ENCODE results near the gene TTC7B. TPM values are rescaled to one million over a fixed set of nuclear protein-coding genes. Genes with fewer than 3 reads are reported as not detected.

Gene TTC7B
- total and polyA plus RNA-seq, 2 donors (not counting 1 experiment from before 2014, with no cell fraction given): 0.36 to 3.2 TPM

GRCh38 chr14:90616313-90616712, 199.9 kb downstream of the TTC7B start:
- 98% methylated on average over 10 of the region's 10 CpGs for WGBS (ENCODE audit: insufficient coverage)
- intact Hi-C loops (cut with micrococcal nuclease): no loop called here

GRCh38 chr14:90615517-90616060, 200.6 kb downstream of the TTC7B start:
- WGBS (ENCODE audit: insufficient coverage): 95% methylated on average over 5 of the region's 9 CpGs
- no peak overlapping the region for H3K4me2 ChIP-seq (replicated peaks; ENCODE audit: low read depth, low read length, poor library complexity, severe bottlenecking)
- H3K9ac ChIP-seq (ENCODE audit: low read length): no peak overlapping the region

More at GRCh38 chr14:90616313-90616712, 199.9 kb downstream of the TTC7B start:
- ChIA-PET CTCF (no interaction called here), POLR2A (no interaction called here)
- Histone ChIP-seq H3K9me3 (ENCODE audit: control extremely low read depth in 1 of 3, control insufficient read depth in 2 of 3, insufficient read depth in 1 of 3, low read length in 2 of 3) (peaks cover 0 to 4% (median 0%) of the 10 kb centered on the region in 3 donors), H3K27me3 (replicated peaks in 1 of 4; ENCODE audit: control extremely low read depth in 1 of 4, control insufficient read depth in 3 of 4, insufficient read depth in 4 of 4, low read length in 3 of 4) (no peaks in the 10 kb centered on the region), H3K4me2 (replicated peaks; ENCODE audit: low read depth, low read length, poor library complexity, severe bottlenecking) (no peak overlapping the region), H3K4me1 (ENCODE audit: control insufficient read depth in 2 of 2, insufficient read depth in 2 of 2, low read length in 2 of 2) (no peaks in the 10 kb centered on the region), H3K4me3 (ENCODE audit: control extremely low read depth in 1 of 5, extremely low read depth in 1 of 5, insufficient read depth in 1 of 5, low read depth in 2 of 5, low read length in 4 of 5) (no peak overlapping the region), H3K27ac (ENCODE audit: low read length in 2 of 2) (no peak overlapping the region), H3K9ac (ENCODE audit: low read length) (no peak overlapping the region), H2AFZ (ENCODE audit: insufficient read depth, low read depth, low read length, poor library complexity, severe bottlenecking) (no peak overlapping the region), H4K20me1 (ENCODE audit: control insufficient read depth, insufficient read depth, low read length, poor library complexity, severe bottlenecking) (no peaks in the 10 kb centered on the region), H3K79me2 (ENCODE audit: control insufficient read depth, insufficient read depth, low read length) (no peaks in the 10 kb centered on the region), H3K36me3 (replicated peaks in 1 of 2; ENCODE audit: control extremely low read depth in 1 of 2, control insufficient read depth in 1 of 2, extremely low read depth in 1 of 2, insufficient read depth in 2 of 2, low read length in 1 of 2) (no peaks in the 10 kb centered on the region)
- Mint-ChIP-seq H3K4me1 (no peaks in the 10 kb centered on the region), H3K9me3 (ENCODE audit: insufficient read depth) (no peaks in the 10 kb centered on the region), H3K27me3 (peaks cover 6% of the 10 kb centered on the region), H3K27ac (no peak overlapping the region), H3K4me3 (no peak overlapping the region)
- no peak for ATAC-seq (ENCODE audit: low read depth)
- TF ChIP-seq CTCF (IDR thresholded peaks at IDR 0.05) (no peak), EZH2 (IDR thresholded peaks at IDR 0.05; ENCODE audit: borderline replicate concordance, insufficient read depth, low read depth, low read length, poor library complexity, severe bottlenecking) (no peak)
- no peak for DNase-seq

More at GRCh38 chr14:90615517-90616060, 200.6 kb downstream of the TTC7B start:
- Histone ChIP-seq H3K4me1 (ENCODE audit: control insufficient read depth in 2 of 2, insufficient read depth in 2 of 2, low read length in 2 of 2) (no peaks in the 10 kb centered on the region), H3K9me3 (ENCODE audit: control extremely low read depth in 1 of 3, control insufficient read depth in 2 of 3, insufficient read depth in 1 of 3, low read length in 2 of 3) (no peaks in the 10 kb centered on the region), H3K27me3 (replicated peaks in 1 of 4; ENCODE audit: control extremely low read depth in 1 of 4, control insufficient read depth in 3 of 4, insufficient read depth in 4 of 4, low read length in 3 of 4) (no peaks in the 10 kb centered on the region), H3K4me3 (ENCODE audit: control extremely low read depth in 1 of 5, extremely low read depth in 1 of 5, insufficient read depth in 1 of 5, low read depth in 2 of 5, low read length in 4 of 5) (no peak overlapping the region), H3K79me2 (ENCODE audit: control insufficient read depth, insufficient read depth, low read length) (no peaks in the 10 kb centered on the region), H3K27ac (ENCODE audit: low read length in 2 of 2) (no peak overlapping the region), H2AFZ (ENCODE audit: insufficient read depth, low read depth, low read length, poor library complexity, severe bottlenecking) (no peak overlapping the region), H4K20me1 (ENCODE audit: control insufficient read depth, insufficient read depth, low read length, poor library complexity, severe bottlenecking) (no peaks in the 10 kb centered on the region), H3K36me3 (replicated peaks in 1 of 2; ENCODE audit: control extremely low read depth in 1 of 2, control insufficient read depth in 1 of 2, extremely low read depth in 1 of 2, insufficient read depth in 2 of 2, low read length in 1 of 2) (no peaks in the 10 kb centered on the region)
- ATAC-seq (ENCODE audit: low read depth): no peak
- intact Hi-C loops (cut with micrococcal nuclease): no loop called here
- DNase-seq: no peak
- ChIA-PET POLR2A (no interaction called here), CTCF (no interaction called here)
- no peaks in the 10 kb centered on the region for H3K4me1 Mint-ChIP-seq
- H3K27ac Mint-ChIP-seq: no peak overlapping the region
- H3K27me3 Mint-ChIP-seq: peaks cover under 1% of the 10 kb centered on the region
- H3K4me3 Mint-ChIP-seq: no peak overlapping the region
- TF ChIP-seq EZH2 (IDR thresholded peaks at IDR 0.05; ENCODE audit: borderline replicate concordance, insufficient read depth, low read depth, low read length, poor library complexity, severe bottlenecking) (no peak), CTCF (IDR thresholded peaks at IDR 0.05) (no peak)
- H3K9me3 Mint-ChIP-seq (ENCODE audit: insufficient read depth): no peaks in the 10 kb centered on the region
